Measurements from ENCODE around the gene TUB. TPM values are rescaled to one million over a fixed set of nuclear protein-coding genes. Genes with fewer than 3 reads are reported as not detected.

TUB gene
- polyA plus RNA-seq, 1 donor: 15.2 TPM

DNA sequence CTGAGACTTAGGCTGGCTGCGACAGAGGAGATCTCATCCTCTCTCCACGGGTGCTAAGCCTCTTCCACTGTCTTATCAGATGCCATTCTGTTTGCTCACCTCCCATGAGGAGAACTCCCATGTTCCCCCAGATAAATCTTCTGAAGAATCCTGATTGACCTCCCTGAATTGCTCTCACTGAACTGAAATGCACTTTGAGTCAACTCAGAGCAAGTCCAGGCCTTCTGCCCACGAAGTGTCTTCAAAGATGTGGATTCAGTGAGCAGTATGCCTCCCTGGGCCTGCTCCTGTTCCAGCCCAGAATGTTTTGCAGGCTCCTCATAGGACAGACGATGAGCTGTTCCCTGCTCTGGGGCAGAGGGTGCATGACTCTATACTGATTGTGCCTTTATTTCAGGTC is 17.4 kb downstream of the TUB start:
- no CpG with 5 or more reads among the region's 4 CpGs for WGBS (ENCODE audit: insufficient coverage, low lambda C conversion rate)
- H3K4me1 ChIP-seq (ENCODE audit: control insufficient read depth, insufficient read depth, low read length): peaks cover 21% of the 10 kb centered on the region
- H3K27ac ChIP-seq (ENCODE audit: low read length): no peak overlapping the region
- no peak for DNase-seq
- no peaks in the 10 kb centered on the region for H3K27me3 ChIP-seq (ENCODE audit: control insufficient read depth, insufficient read depth, low read length)
- H3K36me3 ChIP-seq (ENCODE audit: control insufficient read depth, insufficient read depth, low read length): peaks cover 37% of the 10 kb centered on the region
- H3K4me3 ChIP-seq (ENCODE audit: low read length): no peak overlapping the region
- no peaks in the 10 kb centered on the region for H3K9me3 ChIP-seq (ENCODE audit: control insufficient read depth, low read depth, low read length)

DNA sequence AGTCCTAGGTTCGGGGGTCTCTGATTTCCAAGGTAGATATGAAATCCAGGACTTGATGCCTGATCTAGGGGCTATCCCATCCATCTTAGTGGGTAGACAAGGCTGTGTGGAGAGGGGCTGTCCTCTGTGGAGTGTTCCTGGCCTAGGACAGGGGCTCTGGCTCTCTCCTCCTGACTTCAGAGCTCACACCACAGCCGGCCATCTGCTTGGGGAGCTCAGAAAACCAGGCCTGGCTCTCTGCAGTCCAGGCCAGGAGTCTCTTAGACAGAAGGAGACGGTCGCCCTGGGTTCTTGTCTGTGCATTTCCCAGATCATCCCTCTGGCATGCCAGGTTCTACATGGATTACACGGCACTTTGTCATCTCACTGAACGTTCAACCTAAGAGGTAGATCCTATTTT is 17.9 kb downstream of the TUB start:
- WGBS (ENCODE audit: insufficient coverage, low lambda C conversion rate): no CpG with 5 or more reads among the region's 6 CpGs
- H3K36me3 ChIP-seq (ENCODE audit: control insufficient read depth, insufficient read depth, low read length): peaks cover 40% of the 10 kb centered on the region
- no peaks in the 10 kb centered on the region for H3K9me3 ChIP-seq (ENCODE audit: control insufficient read depth, low read depth, low read length)
- no peak overlapping the region for H3K4me3 ChIP-seq (ENCODE audit: low read length)
- peaks cover 15% of the 10 kb centered on the region for H3K4me1 ChIP-seq (ENCODE audit: control insufficient read depth, insufficient read depth, low read length)
- H3K27ac ChIP-seq (ENCODE audit: low read length): no peak overlapping the region
- no peak for DNase-seq
- H3K27me3 ChIP-seq (ENCODE audit: control insufficient read depth, insufficient read depth, low read length): no peaks in the 10 kb centered on the region

DNA sequence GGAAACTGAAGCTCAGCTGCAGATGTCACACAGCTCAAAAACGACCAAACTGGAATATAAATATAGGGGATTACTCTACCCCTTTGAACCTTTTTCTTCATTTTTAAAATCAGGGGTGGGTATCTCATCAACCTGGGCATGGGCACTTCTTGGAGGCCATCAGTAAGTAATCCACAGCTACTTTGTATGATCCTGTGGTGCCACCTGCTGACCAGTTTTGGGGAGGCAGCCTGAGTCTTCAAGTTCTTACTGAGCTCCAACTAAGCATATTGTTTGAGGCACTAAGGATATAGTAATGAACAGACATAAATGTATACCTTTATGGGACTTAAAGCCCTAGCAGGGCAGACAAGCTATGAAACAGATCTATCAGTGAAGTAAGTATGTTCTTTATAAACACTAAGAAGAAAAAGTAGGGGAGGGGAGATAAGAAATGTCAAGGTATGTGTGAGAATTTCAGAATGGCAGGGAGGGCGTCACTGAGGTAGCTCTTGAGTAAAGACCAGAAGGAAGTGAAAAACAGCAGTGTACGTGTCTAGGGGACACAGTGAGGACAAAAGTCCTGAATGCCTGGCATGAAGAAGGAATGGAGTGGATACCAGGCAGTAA is 18.4 kb downstream of the TUB start:
- H3K27ac ChIP-seq (ENCODE audit: low read length): no peak overlapping the region
- 0% methylated on average over 1 of the region's 3 CpGs for WGBS (ENCODE audit: insufficient coverage, low lambda C conversion rate)
- H3K27me3 ChIP-seq (ENCODE audit: control insufficient read depth, insufficient read depth, low read length): no peaks in the 10 kb centered on the region
- H3K9me3 ChIP-seq (ENCODE audit: control insufficient read depth, low read depth, low read length): no peaks in the 10 kb centered on the region
- H3K4me1 ChIP-seq (ENCODE audit: control insufficient read depth, insufficient read depth, low read length): peaks cover 10% of the 10 kb centered on the region
- peak; percentile 54 to 66 for DNase-seq
- peaks cover 40% of the 10 kb centered on the region for H3K36me3 ChIP-seq (ENCODE audit: control insufficient read depth, insufficient read depth, low read length)
- no peak overlapping the region for H3K4me3 ChIP-seq (ENCODE audit: low read length)

DNA sequence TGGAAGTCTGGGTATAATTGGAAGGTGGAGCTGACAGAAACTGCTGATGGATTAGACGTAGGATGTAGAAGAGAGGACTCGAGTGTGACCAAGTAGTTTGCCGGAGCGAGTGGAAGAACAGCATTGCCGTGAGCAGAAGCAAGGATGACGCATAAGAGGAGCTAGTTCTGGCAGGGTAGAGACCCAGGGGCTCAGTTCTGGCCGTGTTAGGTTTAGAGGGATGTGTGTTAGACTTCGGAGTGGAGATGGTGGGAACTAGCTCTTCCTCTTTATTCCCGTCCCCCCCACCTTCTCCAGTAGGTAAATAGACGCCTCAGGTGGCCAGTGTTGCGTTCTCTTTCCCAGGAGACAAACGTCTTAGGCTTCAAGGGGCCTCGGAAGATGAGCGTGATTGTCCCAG is 19.1 kb downstream of the TUB start:
- peaks cover 7% of the 10 kb centered on the region for H3K4me1 ChIP-seq (ENCODE audit: control insufficient read depth, insufficient read depth, low read length)
- no peak overlapping the region for H3K27ac ChIP-seq (ENCODE audit: low read length)
- 93% methylated on average over 4 of the region's 14 CpGs for WGBS (ENCODE audit: insufficient coverage, low lambda C conversion rate)
- DNase-seq: no peak
- no peak overlapping the region for H3K4me3 ChIP-seq (ENCODE audit: low read length)
- H3K36me3 ChIP-seq (ENCODE audit: control insufficient read depth, insufficient read depth, low read length): peaks cover 42% of the 10 kb centered on the region
- no peaks in the 10 kb centered on the region for H3K27me3 ChIP-seq (ENCODE audit: control insufficient read depth, insufficient read depth, low read length)
- H3K9me3 ChIP-seq (ENCODE audit: control insufficient read depth, low read depth, low read length): no peaks in the 10 kb centered on the region

DNA sequence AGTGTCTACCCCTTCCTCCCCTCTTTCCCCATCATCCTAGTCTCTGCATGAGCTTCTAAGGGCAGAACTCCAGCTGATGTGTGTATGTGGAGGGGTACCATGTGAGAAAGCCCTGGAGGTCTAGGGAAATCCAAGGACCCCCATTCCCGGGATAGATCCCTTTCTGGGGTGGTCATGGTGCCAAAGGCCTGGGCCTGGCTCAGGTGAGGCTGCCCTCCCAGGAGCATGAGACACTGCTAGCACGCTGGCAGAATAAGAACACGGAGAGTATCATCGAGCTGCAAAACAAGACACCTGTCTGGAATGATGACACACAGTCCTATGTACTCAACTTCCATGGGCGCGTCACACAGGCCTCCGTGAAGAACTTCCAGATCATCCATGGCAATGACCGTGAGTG is 19.6 kb downstream of the TUB start:
- no CpG with 5 or more reads among the region's 8 CpGs for WGBS (ENCODE audit: insufficient coverage, low lambda C conversion rate)
- Histone ChIP-seq H3K9me3 (ENCODE audit: control insufficient read depth, low read depth, low read length) (no peaks in the 10 kb centered on the region), H3K4me1 (ENCODE audit: control insufficient read depth, insufficient read depth, low read length) (peaks cover 5% of the 10 kb centered on the region), H3K27ac (ENCODE audit: low read length) (no peak overlapping the region), H3K4me3 (ENCODE audit: low read length) (no peak overlapping the region), H3K27me3 (ENCODE audit: control insufficient read depth, insufficient read depth, low read length) (no peaks in the 10 kb centered on the region), H3K36me3 (ENCODE audit: control insufficient read depth, insufficient read depth, low read length) (peaks cover 43% of the 10 kb centered on the region)
- DNase-seq: no peak

DNA sequence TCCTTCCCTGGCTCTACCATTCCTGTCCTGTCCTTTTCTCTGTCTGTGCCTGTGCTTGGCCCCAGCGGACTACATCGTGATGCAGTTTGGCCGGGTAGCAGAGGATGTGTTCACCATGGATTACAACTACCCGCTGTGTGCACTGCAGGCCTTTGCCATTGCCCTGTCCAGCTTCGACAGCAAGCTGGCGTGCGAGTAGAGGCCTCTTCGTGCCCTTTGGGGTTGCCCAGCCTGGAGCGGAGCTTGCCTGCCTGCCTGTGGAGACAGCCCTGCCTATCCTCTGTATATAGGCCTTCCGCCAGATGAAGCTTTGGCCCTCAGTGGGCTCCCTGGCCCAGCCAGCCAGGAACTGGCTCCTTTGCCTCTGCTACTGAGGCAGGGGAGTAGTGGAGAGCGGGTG is 20.4 kb downstream of the TUB start:
- H3K27ac ChIP-seq (ENCODE audit: low read length): no peak overlapping the region
- no peak for DNase-seq
- no CpG with 5 or more reads among the region's 11 CpGs for WGBS (ENCODE audit: insufficient coverage, low lambda C conversion rate)
- H3K4me3 ChIP-seq (ENCODE audit: low read length): no peak overlapping the region
- H3K4me1 ChIP-seq (ENCODE audit: control insufficient read depth, insufficient read depth, low read length): no peaks in the 10 kb centered on the region
- H3K36me3 ChIP-seq (ENCODE audit: control insufficient read depth, insufficient read depth, low read length): peaks cover 43% of the 10 kb centered on the region
- no peaks in the 10 kb centered on the region for H3K9me3 ChIP-seq (ENCODE audit: control insufficient read depth, low read depth, low read length)
- no peaks in the 10 kb centered on the region for H3K27me3 ChIP-seq (ENCODE audit: control insufficient read depth, insufficient read depth, low read length)

DNA sequence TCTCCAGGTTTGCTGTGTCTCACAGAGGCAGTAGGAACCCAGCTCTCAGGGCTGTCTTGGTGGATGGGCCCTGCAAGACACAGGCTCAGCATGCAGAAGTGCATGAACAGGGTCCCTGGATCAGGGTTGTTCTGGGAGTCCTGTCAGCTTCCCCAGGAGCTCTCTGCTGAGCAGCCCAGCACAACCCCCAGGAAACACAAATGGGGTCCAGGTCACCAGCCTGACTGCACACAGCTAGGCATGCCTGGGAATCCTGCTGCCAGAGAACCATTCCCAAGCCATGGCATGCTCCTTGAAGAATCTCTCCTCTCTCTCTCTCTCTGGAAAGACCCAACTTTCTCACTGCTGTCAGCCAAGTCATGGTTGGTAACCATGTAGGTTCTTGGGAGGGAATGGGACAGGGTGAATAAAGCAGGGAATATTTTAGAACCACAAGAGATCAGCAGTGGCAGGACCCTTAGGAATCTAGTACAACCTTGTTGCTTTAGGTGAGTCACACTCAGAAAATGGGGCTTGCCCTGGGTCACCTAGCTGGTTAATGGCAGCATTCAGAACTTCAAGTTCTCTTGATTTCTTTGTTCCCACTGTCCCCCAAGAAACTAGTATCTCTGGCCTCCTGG is 21.4 kb downstream of the TUB start:
- H3K9me3 ChIP-seq (ENCODE audit: control insufficient read depth, low read depth, low read length): no peaks in the 10 kb centered on the region
- H3K27ac ChIP-seq (ENCODE audit: low read length): no peak overlapping the region
- H3K4me3 ChIP-seq (ENCODE audit: low read length): no peak overlapping the region
- no peaks in the 10 kb centered on the region for H3K4me1 ChIP-seq (ENCODE audit: control insufficient read depth, insufficient read depth, low read length)
- DNase-seq: no peak
- no peaks in the 10 kb centered on the region for H3K27me3 ChIP-seq (ENCODE audit: control insufficient read depth, insufficient read depth, low read length)
- peaks cover 41% of the 10 kb centered on the region for H3K36me3 ChIP-seq (ENCODE audit: control insufficient read depth, insufficient read depth, low read length)

DNA sequence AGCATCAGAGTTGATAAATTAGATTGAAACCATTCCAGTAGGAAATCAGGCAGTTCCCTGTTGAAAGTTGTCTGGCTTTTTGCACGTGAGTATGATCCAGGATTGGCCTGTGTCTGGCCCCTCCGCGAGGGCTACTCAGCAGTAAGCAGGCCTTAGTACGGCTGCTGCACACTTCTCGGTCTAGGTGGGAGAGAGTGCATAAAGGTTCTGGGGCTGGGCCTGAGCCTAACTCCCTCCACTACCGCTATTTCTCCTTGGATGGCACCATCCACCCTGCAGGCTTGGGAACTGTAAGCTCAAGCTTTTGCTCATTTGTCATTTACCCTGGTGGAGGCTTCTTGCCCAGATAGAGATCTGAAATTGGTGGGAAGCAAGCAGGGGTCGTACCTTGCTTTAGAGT is 22.0 kb downstream of the TUB start:
- peaks cover 36% of the 10 kb centered on the region for H3K36me3 ChIP-seq (ENCODE audit: control insufficient read depth, insufficient read depth, low read length)
- 100% methylated on average over 2 of the region's 7 CpGs for WGBS (ENCODE audit: insufficient coverage, low lambda C conversion rate)
- H3K9me3 ChIP-seq (ENCODE audit: control insufficient read depth, low read depth, low read length): no peaks in the 10 kb centered on the region
- no peak overlapping the region for H3K4me3 ChIP-seq (ENCODE audit: low read length)
- no peaks in the 10 kb centered on the region for H3K27me3 ChIP-seq (ENCODE audit: control insufficient read depth, insufficient read depth, low read length)
- no peak overlapping the region for H3K27ac ChIP-seq (ENCODE audit: low read length)
- no peak for DNase-seq
- H3K4me1 ChIP-seq (ENCODE audit: control insufficient read depth, insufficient read depth, low read length): no peaks in the 10 kb centered on the region

DNA sequence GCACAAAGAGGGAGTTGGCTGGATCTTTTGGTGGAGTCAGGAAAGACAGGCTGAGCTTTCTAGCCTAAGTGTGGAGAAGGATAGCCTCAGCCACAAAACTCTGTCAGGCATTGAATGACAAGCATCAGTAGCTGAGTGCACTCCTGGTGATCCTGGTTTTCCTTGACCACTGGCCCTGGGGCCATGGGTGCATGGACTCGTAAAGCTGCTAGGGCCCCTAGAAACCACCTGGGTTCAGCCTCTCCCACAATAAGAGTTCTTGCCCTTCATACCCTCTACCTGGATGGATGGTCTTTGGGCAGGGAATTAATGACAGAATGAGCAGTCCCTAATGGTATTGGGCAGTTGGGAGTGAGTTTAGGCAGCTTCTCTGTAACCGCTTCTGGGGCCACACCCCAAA is 22.9 kb downstream of the TUB start:
- Histone ChIP-seq H3K4me3 (ENCODE audit: low read length) (no peak overlapping the region), H3K9me3 (ENCODE audit: control insufficient read depth, low read depth, low read length) (no peaks in the 10 kb centered on the region), H3K36me3 (ENCODE audit: control insufficient read depth, insufficient read depth, low read length) (peaks cover 33% of the 10 kb centered on the region), H3K27ac (ENCODE audit: low read length) (no peak overlapping the region), H3K27me3 (ENCODE audit: control insufficient read depth, insufficient read depth, low read length) (no peaks in the 10 kb centered on the region), H3K4me1 (ENCODE audit: control insufficient read depth, insufficient read depth, low read length) (no peaks in the 10 kb centered on the region)
- DNase-seq: no peak
- WGBS (ENCODE audit: insufficient coverage, low lambda C conversion rate): no CpG with 5 or more reads among the region's 2 CpGs

DNA sequence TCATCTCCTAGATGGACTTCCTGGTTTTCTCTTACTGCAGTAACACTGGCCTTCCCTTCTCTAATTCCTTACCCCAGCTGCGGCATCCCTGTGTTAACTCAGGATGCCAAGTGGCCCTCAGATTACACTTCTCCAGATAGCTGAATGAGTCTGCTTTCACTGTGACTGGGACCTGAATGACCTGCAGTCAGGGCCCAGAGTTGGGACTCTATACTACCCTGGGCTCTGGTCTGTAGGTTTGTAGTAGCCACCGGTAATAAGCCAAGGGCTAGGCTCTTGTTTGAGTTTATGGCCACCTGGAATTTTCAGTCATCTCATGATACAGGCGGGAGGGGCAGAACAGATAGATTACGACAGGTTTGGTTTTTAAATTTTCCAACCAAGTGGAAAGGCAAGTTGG is 24.1 kb downstream of the TUB start:
- no CpG with 5 or more reads among the region's 4 CpGs for WGBS (ENCODE audit: insufficient coverage, low lambda C conversion rate)
- H3K4me3 ChIP-seq (ENCODE audit: low read length): no peak overlapping the region
- no peaks in the 10 kb centered on the region for H3K9me3 ChIP-seq (ENCODE audit: control insufficient read depth, low read depth, low read length)
- no peak overlapping the region for H3K27ac ChIP-seq (ENCODE audit: low read length)
- H3K4me1 ChIP-seq (ENCODE audit: control insufficient read depth, insufficient read depth, low read length): peaks cover 7% of the 10 kb centered on the region
- DNase-seq: no peak
- H3K27me3 ChIP-seq (ENCODE audit: control insufficient read depth, insufficient read depth, low read length): no peaks in the 10 kb centered on the region
- peaks cover 30% of the 10 kb centered on the region for H3K36me3 ChIP-seq (ENCODE audit: control insufficient read depth, insufficient read depth, low read length)

DNA sequence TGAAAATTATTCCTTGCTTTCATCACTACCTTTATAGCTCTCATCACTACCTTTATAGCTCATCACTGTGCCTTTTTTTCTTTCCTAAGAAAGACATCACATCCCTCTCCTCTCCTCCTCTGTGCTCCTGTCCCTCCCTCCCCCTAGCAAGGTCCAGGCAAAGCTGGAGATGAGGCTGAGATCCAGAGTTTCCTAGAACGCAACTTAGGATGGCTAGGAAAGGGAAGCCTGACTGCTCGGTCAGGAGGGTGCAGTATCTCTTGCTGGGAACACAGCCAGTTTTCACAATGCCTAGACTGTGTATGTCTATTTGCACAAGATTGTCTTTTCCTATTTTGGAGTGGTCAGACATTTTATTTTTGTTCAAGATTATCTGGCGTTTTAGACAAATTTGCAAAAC is 24.7 kb downstream of the TUB start:
- WGBS (ENCODE audit: insufficient coverage, low lambda C conversion rate): 100% methylated on average over 1 of the region's 3 CpGs
- Histone ChIP-seq H3K4me1 (ENCODE audit: control insufficient read depth, insufficient read depth, low read length) (peaks cover 12% of the 10 kb centered on the region), H3K4me3 (ENCODE audit: low read length) (no peak overlapping the region), H3K27me3 (ENCODE audit: control insufficient read depth, insufficient read depth, low read length) (no peaks in the 10 kb centered on the region), H3K27ac (ENCODE audit: low read length) (no peak overlapping the region), H3K9me3 (ENCODE audit: control insufficient read depth, low read depth, low read length) (no peaks in the 10 kb centered on the region), H3K36me3 (ENCODE audit: control insufficient read depth, insufficient read depth, low read length) (peaks cover 27% of the 10 kb centered on the region)
- DNase-seq: no peak
